Neural cell (in vitro differentiated cells): ENCODE measurements around the gene SLX4IP.

Experiments
- CTCF ChIP-seq: fragments of 450-650 bp; IDR thresholded peaks from 2 replicates; pipeline ENCODE4 v1.5.1; 2014; ENCODE audit warnings: antibody characterized with exemption, mild to moderate bottlenecking, moderate library complexity; ENCODE audit not compliant: poor library complexity, severe bottlenecking
- EZH2 ChIP-seq: fragments of 200-600, 300-800 bp; shearing (Covaris generic), sonication (generic); IDR thresholded peaks from 2 replicates; pipeline ENCODE4 v1.6.1; 2014; ENCODE audit warnings: antibody characterized with exemption, low read length, borderline replicate concordance, mild to moderate bottlenecking; ENCODE audit not compliant: insufficient read depth, poor library complexity, severe bottlenecking
- POLR2AphosphoS5 ChIP-seq: IDR thresholded peaks from 2 replicates; pipeline ENCODE4 v1.6.1; 2012
- RAD21 ChIP-seq: fragments of 450-650 bp; conservative IDR thresholded peaks from 2 replicates; pipeline ENCODE4 v1.6.1; 2014; ENCODE audit warnings: antibody characterized with exemption, mild to moderate bottlenecking, moderate library complexity
- REST ChIP-seq: IDR thresholded peaks from 2 replicates; pipeline ENCODE4 v1.6.1; 2012; ENCODE audit warnings: borderline replicate concordance

- TF ChIP-seq POLR2AphosphoS5 (no peak), REST (no peak), CTCF (no peak), EZH2 (no peak), RAD21 (no peak)
Observed at GRCh38 chr20:10466855-10467254, 31.8 kb downstream of the SLX4IP start.
